Measurements from ENCODE around the gene FSHB.
"Not testable (repeated sequence)": the region's sequence is repeated elsewhere in the genome, so short reads cannot be mapped to it uniquely, and the experiment has no call there.

Gene FSHB

GRCh38 chr11:30230714-30231113, at the start of gene FSHB:
Gene FSHB (plus strand): TSS chr11:30231014. CDS start chr11:30231903, 889 bp downstream.
- TF ChIP-seq CTCF (IDR thresholded peaks at IDR 0.05; ENCODE audit: borderline replicate concordance, insufficient read depth, low read depth, low read length): no peak
- H3K4me3 ChIP-seq (ENCODE audit: low read depth, low read length): no peak within 1 kb of the TSS

GRCh38 chr11:30186748-30187147, 44.1 kb upstream of the FSHB start:
- no peak overlapping the region for H3K4me3 ChIP-seq (ENCODE audit: low read depth, low read length)
- TF ChIP-seq CTCF (IDR thresholded peaks at IDR 0.05; ENCODE audit: borderline replicate concordance, insufficient read depth, low read depth, low read length): no peak

- TF ChIP-seq CTCF (IDR thresholded peaks at IDR 0.05; ENCODE audit: borderline replicate concordance, insufficient read depth, low read depth, low read length): no peak
- no peak overlapping the region for H3K4me3 ChIP-seq (ENCODE audit: low read depth, low read length)
Measured at GRCh38 chr11:30192620-30193019, 38.2 kb upstream of the FSHB start.

- no peak overlapping the region for H3K4me3 ChIP-seq (ENCODE audit: low read depth, low read length)
- TF ChIP-seq CTCF (IDR thresholded peaks at IDR 0.05; ENCODE audit: borderline replicate concordance, insufficient read depth, low read depth, low read length): peak; percentile 86
Measured at GRCh38 chr11:30196400-30197206, 34.2 kb upstream of the FSHB start.

GRCh38 chr11:30197869-30198268, 32.9 kb upstream of the FSHB start:
- H3K4me3 ChIP-seq (ENCODE audit: low read depth, low read length): no peak overlapping the region
- TF ChIP-seq CTCF (IDR thresholded peaks at IDR 0.05; ENCODE audit: borderline replicate concordance, insufficient read depth, low read depth, low read length): no peak

- not testable (repeated sequence) for H3K4me3 ChIP-seq (ENCODE audit: low read depth, low read length)
Measured at GRCh38 chr11:30202989-30203388, 27.8 kb upstream of the FSHB start.

GRCh38 chr11:30203850-30204249, 27.0 kb upstream of the FSHB start:
- H3K4me3 ChIP-seq (ENCODE audit: low read depth, low read length): no peak overlapping the region
- TF ChIP-seq CTCF (IDR thresholded peaks at IDR 0.05; ENCODE audit: borderline replicate concordance, insufficient read depth, low read depth, low read length): no peak

All from GM12875 (cell line).